Measurements from ENCODE around the gene PYHIN1.

PYHIN1 gene

DNA sequence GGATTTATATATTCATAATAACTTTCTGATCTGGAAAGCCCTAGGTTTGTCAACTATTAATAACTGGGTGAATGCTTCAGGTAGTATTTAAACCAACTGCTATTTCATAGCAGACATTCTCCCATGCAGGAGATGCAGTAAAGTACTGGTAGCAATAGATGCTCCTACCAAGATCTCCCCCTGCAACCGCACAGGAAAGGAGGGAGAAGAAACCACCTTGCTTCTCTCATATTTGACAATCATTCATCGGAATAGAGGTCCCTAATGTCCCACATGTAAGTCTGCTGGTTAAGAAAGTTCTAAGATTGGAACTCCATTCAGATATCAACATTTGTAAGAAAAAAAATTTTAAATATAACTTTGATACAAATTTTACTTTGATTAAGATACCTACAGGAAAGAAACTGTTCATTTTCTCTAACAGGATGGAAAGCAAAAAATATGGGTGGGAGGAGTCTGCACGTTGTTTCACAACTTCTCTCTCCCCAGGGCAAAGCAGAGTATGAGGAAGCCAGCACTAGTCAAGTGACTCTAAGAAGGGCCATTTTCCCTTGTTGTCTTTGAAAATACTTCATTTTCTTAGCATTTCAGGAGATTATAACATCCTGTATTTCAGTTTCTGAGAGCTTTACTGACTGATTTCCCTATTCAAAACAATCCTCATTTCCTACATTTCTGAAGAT lies at the start of gene PYHIN1:
Gene PYHIN1 (plus strand): TSS at position 498 of the 683 bp plus-strand sequence. CDS start 5,359 bp downstream, outside the sequence.
- DNase-seq: no peak

- no peak for DNase-seq
These were observed 37.7 kb upstream of the PYHIN1 start for GRCh38 chr1:158893654-158894053.

DNA sequence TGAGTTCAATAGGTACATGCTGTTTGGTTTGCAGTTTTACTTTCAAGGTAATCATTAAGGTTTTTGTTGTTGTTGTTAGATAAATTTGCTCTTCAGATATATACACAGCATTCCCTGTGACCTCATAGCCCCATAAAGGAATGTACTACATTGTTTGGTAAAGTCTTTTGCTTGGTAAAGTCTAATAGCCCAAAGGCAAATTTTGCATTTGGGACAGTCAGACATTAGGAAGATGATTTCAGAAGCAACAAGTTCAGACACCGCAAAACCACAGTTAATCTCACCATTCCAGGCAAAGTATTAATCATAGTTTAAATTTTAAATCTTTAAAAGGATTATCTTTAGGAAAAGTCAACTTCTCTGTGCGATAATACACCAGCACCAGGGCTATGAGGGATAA lies 32.6 kb upstream of the PYHIN1 start:
- no peak for DNase-seq

DNA sequence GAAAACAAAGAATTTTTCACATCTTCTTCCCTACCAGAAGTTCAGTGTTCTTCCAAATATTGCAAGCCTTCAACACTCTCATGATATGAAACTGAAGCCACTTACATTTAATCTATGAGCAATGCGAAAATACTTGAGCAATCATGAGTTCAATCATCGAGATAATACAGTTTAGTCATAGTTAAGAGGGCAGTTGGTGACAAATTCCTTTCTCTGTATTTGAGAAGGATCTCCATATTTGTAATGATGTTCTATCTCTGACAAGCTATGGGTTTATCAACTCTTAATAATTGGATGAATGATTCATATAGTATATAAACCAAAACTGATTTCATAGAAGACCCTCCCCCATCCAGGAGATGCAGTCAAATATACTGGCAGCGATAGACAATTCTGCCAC lies 29.7 kb upstream of the PYHIN1 start:
- DNase-seq: no peak

DNA sequence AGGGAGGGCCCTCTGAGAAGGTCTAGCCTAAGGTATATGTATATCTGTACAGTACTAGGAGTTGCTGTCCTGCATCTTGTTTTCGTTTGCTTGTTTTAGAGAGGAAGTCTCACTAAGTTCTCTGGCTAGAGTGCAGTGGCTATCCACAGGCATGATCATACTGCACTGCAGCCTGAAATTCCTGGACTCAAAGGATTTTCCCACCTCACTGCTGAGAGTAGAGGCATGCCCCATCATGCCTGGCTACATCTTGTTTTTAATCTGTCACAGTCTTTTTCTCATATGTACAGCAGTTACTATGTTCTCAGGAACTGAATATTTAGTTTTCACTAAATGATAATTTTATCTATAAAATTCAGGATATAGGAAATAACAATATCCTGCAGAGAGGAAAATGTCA lies 15.3 kb upstream of the PYHIN1 start:
- no peak for DNase-seq

GRCh38 chr1:158924677-158925076 lies 6.7 kb upstream of the PYHIN1 start:
- no peak for DNase-seq

GRCh38 chr1:158930504-158930903 lies 848 bp upstream of the PYHIN1 start:
- no peak for DNase-seq

- no peak for DNase-seq
These were observed 819 bp downstream of the PYHIN1 start for GRCh38 chr1:158932171-158932570.

DNA sequence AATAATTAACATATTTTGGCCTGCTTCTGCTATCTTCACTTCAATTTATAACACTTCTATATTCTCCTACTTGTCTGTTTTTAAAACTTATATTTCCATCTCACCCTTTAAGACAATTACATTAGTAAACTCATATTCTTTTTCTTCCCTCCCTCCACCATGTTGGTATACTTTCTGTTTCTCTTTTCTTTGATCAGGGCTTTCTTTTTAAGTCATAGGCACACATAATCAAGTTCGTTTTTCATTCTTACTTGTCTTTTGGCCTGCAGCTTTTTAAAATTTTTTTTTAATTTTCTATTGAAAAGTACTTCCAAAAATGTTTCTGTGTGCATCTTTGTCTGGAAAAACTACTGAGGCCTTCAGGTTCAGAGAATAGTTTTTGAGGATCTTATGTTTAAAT lies 2.3 kb downstream of the PYHIN1 start:
- DNase-seq: no peak

DNA sequence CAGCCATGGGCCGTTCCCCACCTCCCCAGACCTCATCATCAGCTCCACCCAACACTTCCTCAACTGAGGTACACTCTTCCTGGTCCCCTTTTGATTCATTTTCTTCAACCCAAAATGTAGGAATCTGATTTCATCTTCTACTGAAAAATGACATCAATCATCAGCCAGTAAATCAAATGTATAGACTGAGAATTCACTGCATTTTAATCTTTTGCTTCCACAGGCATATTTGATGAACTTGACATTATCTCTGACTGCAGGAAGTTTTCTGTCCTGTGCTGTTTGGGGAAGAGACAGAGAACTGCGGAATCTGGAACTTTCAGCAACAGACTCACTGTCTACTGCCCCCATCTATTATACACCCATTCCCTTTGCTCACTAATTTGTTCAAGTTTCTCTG lies 7.8 kb downstream of the PYHIN1 start:
- DNase-seq: no peak

- no peak for DNase-seq
These were observed 10.0 kb downstream of the PYHIN1 start for GRCh38 chr1:158941317-158941716.

DNA sequence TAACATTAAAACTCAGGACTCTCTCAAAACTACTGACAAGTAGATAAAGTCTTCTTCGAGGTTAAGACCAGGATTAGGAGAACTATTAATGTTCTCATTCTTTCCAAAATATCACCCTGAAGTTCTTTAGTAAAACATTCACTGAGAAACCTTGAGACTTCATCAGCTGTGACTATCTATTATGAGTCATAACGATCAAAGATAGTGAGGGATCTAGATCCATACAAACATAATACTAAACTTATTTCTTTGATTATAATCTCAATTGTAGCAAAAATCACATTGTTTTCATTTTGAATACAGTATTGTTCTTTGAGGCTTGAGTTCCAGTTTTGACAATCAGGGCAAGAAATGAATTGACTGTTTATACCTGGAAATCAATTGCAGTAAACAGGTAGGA lies 11.1 kb downstream of the PYHIN1 start:
- DNase-seq: no peak

- no peak for DNase-seq
These were observed 11.7 kb downstream of the PYHIN1 start for GRCh38 chr1:158943059-158943458.

DNA sequence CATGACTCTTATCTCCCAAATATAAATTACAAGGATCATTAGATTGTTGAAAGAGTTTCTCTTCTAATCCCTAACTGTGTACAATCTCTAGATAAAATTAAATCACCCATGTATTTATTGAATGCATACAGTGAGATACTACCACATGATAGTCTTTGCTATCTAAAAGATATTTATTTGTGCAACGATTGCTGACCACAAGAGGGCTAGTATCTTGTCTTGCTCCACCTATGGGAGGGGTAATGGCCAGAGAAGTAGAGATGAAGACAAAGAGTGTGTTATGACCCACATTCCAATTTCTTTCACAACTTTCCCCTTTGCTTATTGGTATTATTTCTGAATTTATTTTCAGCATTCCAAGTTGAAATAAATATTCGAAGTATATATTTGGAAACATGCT lies 13.7 kb downstream of the PYHIN1 start:
- DNase-seq: no peak

GRCh38 chr1:158946785-158947184 lies 15.4 kb downstream of the PYHIN1 start:
- DNase-seq: no peak

DNA sequence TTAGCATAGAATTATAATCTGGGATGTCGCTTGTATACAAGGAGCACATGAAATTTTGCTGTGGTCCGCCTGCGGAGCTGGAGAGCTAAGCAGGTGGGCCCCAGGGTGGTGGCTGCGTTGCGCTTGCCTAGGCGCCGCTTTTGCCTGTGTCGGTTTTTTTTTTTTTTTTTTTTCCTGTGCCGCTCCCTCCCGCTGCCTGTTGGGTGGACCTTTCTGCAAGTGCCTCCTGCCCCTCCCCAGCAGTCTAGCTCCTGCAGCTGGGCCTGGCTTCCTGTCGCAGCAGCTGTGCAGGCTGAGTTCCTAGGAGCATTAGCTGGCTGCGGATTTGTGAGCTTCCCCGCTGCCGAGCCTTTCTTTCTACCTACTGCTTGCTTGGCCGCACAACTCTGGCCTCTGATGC lies 20.6 kb downstream of the PYHIN1 start:
- no peak for DNase-seq

DNA sequence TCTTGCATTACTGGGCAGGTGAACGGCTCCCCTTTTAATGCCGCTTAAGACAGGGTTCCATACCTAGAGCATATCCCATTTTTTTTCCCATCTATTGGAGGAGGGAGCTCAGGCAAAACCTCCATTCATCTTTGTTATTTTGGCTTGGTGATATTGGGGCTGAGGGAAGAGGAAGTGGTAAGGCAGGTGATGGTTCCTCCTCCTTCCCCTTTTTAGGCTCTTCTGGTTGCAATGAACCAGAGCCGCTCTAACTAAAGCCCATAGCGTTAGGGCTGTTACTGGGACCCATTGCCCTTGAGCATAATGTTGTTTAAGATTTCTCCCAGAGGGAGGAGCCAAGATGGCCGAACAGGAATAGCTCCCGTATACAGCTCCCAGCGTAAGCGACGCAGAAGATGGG lies 21.1 kb downstream of the PYHIN1 start:
- no peak for DNase-seq

DNA sequence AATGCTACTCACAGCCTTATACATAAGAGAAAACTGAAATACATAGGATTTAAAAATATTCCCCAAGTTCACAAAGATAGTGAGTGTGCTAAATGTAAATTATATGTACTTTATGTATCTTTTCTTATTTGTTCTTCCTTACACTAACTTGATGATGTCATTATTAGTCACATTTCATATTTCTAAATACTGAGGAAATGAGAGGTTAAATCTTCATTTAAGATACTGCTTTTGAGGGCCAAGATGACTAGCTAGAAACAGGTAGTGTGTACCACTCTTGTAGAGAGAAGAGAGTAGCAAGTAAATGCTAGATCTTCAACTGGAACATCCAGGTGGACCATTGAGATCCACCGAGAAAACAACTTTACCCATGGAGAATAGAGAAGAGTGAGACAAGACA lies 29.8 kb downstream of the PYHIN1 start:
- no peak for DNase-seq

DNA sequence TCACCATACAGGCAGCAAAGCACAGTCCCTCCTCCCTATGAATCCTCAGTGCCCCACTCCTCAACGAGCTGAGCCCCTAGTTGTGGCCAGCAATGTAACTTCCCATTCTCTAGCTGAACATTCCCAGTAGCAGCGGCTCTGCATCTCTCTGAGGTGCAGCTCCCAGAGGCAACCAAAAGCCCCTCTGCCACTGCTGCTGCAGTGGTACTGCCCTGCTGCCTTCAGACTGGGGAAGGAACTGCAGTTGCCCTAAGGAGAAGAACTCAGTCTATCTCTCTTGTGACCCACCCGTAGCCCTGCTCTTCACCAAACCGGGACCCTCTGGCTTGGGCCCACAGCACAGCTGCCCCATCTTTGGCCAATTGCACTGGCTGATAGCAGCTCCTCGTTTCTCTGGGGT lies 31.6 kb downstream of the PYHIN1 start:
- DNase-seq: no peak

GRCh38 chr1:158969166-158969565 lies 37.8 kb downstream of the PYHIN1 start:
- no peak for DNase-seq

DNA sequence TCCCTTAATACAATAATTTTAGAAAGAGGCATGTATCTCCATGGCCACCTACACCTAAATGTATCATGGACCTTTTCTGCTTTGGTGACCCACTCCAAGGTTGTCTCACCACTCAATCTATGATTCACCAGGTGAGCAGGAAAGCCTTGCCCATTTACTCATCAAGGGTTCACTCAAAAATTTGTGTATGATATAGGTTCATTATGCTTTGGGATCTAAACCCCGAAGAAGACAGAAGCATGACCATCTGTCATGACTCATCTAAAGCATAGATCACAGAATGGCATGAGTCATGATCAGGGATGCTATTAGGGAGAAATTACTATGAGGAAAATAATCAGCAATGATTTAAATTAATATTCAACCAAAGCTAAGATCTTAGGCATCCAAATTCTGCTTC lies 38.5 kb downstream of the PYHIN1 start:
- DNase-seq: no peak

DNA sequence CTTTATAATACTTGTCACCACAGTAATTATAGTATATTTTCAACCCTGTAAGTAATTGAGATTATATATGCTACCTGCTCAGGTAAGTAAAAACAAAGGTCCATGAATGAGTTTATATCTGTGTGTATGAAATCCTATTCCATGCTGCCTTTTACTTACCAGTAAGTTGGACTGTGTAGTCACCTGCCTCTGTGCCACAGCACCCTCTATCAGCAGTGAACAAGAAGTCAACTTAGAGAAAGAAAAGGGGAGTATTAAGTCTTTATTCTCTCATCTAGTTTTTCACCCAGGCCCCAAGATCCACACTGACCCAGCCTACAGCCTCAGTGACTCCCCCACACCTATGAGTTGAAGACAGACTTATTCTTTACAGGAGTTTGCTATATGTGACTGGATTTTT lies 41.5 kb downstream of the PYHIN1 start:
- DNase-seq: no peak

- no peak for DNase-seq
These were observed 44.9 kb downstream of the PYHIN1 start for GRCh38 chr1:158976219-158976618.

DNA sequence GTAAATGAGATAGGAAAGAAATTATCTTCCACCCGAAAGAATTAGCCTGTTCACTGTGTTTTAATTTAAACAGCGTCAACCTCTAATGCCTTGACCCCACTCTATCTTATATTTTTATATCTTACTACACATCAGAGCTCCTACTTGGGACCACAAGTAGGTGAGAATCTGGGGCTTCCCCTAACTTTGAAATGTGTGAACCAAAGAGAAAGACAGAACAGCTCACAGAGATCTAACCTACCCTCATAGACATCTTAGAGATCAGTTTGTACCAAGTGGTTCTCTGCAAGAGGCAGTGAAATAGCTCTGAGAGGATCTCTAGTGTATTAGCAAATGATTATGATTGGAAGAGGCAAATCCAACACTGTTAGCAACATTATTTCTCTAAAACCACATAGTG lies 47.4 kb downstream of the PYHIN1 start:
- no peak for DNase-seq

- DNase-seq: no peak
These were observed 47.9 kb downstream of the PYHIN1 start for GRCh38 chr1:158979229-158979628.

DNA sequence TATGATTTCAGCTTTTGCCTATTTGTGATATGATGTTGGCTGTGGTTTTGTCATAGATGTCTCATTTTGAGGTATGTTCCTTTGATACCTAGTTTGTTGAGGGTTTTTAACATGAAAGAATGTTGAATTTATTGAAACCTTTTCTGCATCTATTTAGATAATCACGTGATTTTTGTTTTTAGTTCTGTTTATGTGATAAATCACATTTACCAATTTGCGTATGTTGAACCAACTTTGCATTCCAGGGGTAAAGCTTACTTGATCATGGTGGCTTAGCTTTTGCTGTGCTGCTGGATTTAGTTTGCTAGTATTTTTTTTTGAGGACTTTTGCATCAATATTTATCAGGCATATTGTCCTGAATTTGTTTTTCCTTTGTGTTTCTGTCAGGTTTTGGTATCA lies 51.9 kb downstream of the PYHIN1 start:
- no peak for DNase-seq
